Breast epithelium (tissue), 3 donors: Measurements from ENCODE around the gene ITGB5.

Source experiments
- POLR2A ChIP-seq: fragments of 450-650 bp; IDR thresholded peaks from one replicate; pipeline ENCODE4 v1.6.1; 2016; ENCODE audit warnings: antibody characterized with exemption, mild to moderate bottlenecking, moderate library complexity
- TF ChIP-seq, protein P1 (sequence below), 3 donors: fragments of 450-650 bp; IDR thresholded peaks; one replicate each; pipeline ENCODE4 v1.5.1; 2016 to 2017; ENCODE audit warnings: antibody characterized with exemption in 3 of 3, mild to moderate bottlenecking in 3 of 3, moderate library complexity in 3 of 3

DNA sequence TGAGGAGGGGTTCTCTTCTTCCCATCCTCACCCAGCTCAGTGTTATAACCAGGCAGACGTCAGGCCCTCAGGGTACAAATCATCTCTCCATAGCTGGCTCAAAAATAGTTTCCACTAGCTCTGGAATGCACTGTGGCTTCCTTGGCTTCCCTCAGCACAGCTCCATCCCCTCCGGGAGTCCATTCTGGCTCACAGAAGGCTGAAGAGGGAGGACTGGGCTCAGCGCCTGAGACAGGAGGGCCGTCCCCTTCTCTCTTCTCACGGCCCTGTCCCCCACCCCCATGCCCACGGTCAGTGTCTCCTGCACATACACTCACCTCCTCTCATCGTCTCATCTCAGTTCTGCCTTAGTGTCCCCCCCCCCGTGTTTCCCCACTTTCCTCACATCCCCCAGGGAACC is 106.8 kb downstream of the ITGB5 start:
- TF ChIP-seq, protein P1, sequence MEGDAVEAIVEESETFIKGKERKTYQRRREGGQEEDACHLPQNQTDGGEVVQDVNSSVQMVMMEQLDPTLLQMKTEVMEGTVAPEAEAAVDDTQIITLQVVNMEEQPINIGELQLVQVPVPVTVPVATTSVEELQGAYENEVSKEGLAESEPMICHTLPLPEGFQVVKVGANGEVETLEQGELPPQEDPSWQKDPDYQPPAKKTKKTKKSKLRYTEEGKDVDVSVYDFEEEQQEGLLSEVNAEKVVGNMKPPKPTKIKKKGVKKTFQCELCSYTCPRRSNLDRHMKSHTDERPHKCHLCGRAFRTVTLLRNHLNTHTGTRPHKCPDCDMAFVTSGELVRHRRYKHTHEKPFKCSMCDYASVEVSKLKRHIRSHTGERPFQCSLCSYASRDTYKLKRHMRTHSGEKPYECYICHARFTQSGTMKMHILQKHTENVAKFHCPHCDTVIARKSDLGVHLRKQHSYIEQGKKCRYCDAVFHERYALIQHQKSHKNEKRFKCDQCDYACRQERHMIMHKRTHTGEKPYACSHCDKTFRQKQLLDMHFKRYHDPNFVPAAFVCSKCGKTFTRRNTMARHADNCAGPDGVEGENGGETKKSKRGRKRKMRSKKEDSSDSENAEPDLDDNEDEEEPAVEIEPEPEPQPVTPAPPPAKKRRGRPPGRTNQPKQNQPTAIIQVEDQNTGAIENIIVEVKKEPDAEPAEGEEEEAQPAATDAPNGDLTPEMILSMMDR (IDR thresholded peaks at IDR 0.05) = no peak
- no peak for TF ChIP-seq POLR2A
